NCI-H128 (cell line): ENCODE data around the gene MISP.

Experiments used
- DNase-seq: peaks from one replicate; lab custom pipeline; 2025; ENCODE audit not compliant: unreplicated experiment; lab: John Stamatoyannopoulos, UW

The MISP gene

GRCh38 chr19:806815-807421 lies 56.0 kb downstream of the MISP start:
- DNase-seq = no peak

GRCh38 chr19:807627-808422 lies 56.9 kb downstream of the MISP start:
- no peak for DNase-seq

- DNase-seq = no peak
These were observed 57.5 kb downstream of the MISP start for GRCh38 chr19:808423-808775.

GRCh38 chr19:810077-810855 lies 59.4 kb downstream of the MISP start:
- DNase-seq = no peak

GRCh38 chr19:810883-811489 lies 60.1 kb downstream of the MISP start:
- no peak for DNase-seq

- DNase-seq = no peak
These were observed 60.7 kb downstream of the MISP start for GRCh38 chr19:811506-812048.

GRCh38 chr19:812049-812746 lies 61.3 kb downstream of the MISP start:
- DNase-seq = no peak

- DNase-seq = no peak
These were observed 61.9 kb downstream of the MISP start for GRCh38 chr19:812747-813218.

- no peak for DNase-seq
These were observed 62.6 kb downstream of the MISP start for GRCh38 chr19:813219-814151.
